IPS DF 6.9 (cell line): ENCODE measurements around the gene CRTAC1.

ENCODE experiments used
- DNase-seq: peaks from one replicate; pipeline ENCODE4 v3.0.0-alpha.2; 2013; ENCODE audit warnings: low read depth, low spot score
- H3K27ac ChIP-seq: one replicate; pipeline ENCODE4 v1.5.1; 2013; ENCODE audit warnings: low read length, control low read depth
- H3K27me3 ChIP-seq: 2 replicates; pipeline ENCODE4 v1.6.1; 2013; ENCODE audit warnings: mild to moderate bottlenecking, low read length; ENCODE audit not compliant: control insufficient read depth, insufficient read depth
- H3K36me3 ChIP-seq: 2 replicates; pipeline ENCODE4 v1.6.1; 2013; ENCODE audit warnings: low read length; ENCODE audit not compliant: control insufficient read depth, insufficient read depth
- H3K4me1 ChIP-seq: 2 replicates; pipeline ENCODE4 v1.6.1; 2013; ENCODE audit warnings: low read length; ENCODE audit not compliant: control insufficient read depth, insufficient read depth
- H3K4me3 ChIP-seq: 2 replicates; pipeline ENCODE4 v1.5.1; 2013; ENCODE audit warnings: mild to moderate bottlenecking, low read length
- H3K9me3 ChIP-seq: 2 replicates; pipeline ENCODE4 v1.6.1; 2013; ENCODE audit warnings: low read length, inconsistent platforms; ENCODE audit not compliant: control insufficient read depth, insufficient read depth
- WGBS: extraction: QIAGEN DNeasy Blood & Tissue Kit; methylation state at CpG from one replicate; pipeline ENCODE4 v1.1.7; 2013; ENCODE audit warnings: mixed read lengths, missing lambda C conversion rate; ENCODE audit not compliant: insufficient read length, insufficient coverage; 5-methylcytosine and 5-hydroxymethylcytosine counted together

Gene CRTAC1

GRCh38 chr10:98055841-98056516, 25.6 kb upstream of the CRTAC1 start:
- H3K27me3 ChIP-seq: no peaks in the 10 kb centered on the region
- no peak for DNase-seq
- H3K4me3 ChIP-seq: no peak overlapping the region
- H3K27ac ChIP-seq: no peak overlapping the region
- H3K9me3 ChIP-seq: no peaks in the 10 kb centered on the region
- no peaks in the 10 kb centered on the region for H3K36me3 ChIP-seq
- WGBS: no CpG with 5 or more reads among the region's 4 CpGs
- H3K4me1 ChIP-seq: peaks cover 2% of the 10 kb centered on the region; the same call in 1 of the 2 replicates

GRCh38 chr10:98047009-98047741, 16.8 kb upstream of the CRTAC1 start:
- Histone ChIP-seq H3K36me3 (no peaks in the 10 kb centered on the region), H3K4me3 (no peak overlapping the region), H3K27me3 (no peaks in the 10 kb centered on the region; the same call in 1 of the 2 replicates), H3K4me1 (no peaks in the 10 kb centered on the region; the same call in 1 of the 2 replicates), H3K27ac (no peak overlapping the region), H3K9me3 (no peaks in the 10 kb centered on the region)
- WGBS: no CpG with 5 or more reads among the region's 7 CpGs
- no peak for DNase-seq

GRCh38 chr10:98045785-98046389, 15.5 kb upstream of the CRTAC1 start:
- H3K36me3 ChIP-seq: no peaks in the 10 kb centered on the region
- H3K4me3 ChIP-seq: no peak overlapping the region
- H3K27ac ChIP-seq: no peak overlapping the region
- no peaks in the 10 kb centered on the region; the same call in 1 of the 2 replicates for H3K4me1 ChIP-seq
- no peaks in the 10 kb centered on the region for H3K9me3 ChIP-seq
- H3K27me3 ChIP-seq: no peaks in the 10 kb centered on the region; the same call in 1 of the 2 replicates
- no CpG with 5 or more reads among the region's 6 CpGs for WGBS
- peak; percentile 73 for DNase-seq

- H3K27me3 ChIP-seq: no peaks in the 10 kb centered on the region; the same call in 1 of the 2 replicates
- WGBS: no CpG with 5 or more reads among the region's 7 CpGs
- DNase-seq: no peak
Measured at GRCh38 chr10:98041352-98042043, 11.1 kb upstream of the CRTAC1 start.

GRCh38 chr10:98039690-98040381, 9.4 kb upstream of the CRTAC1 start:
- Histone ChIP-seq H3K36me3 (no peaks in the 10 kb centered on the region), H3K4me3 (no peak overlapping the region), H3K27ac (no peak overlapping the region), H3K9me3 (no peaks in the 10 kb centered on the region), H3K27me3 (peaks cover 11% of the 10 kb centered on the region; the same call in 1 of the 2 replicates), H3K4me1 (0 out of 2 replicates have a peak, but pooled peaks cover 2% of the 10 kb centered on the region)
- no CpG with 5 or more reads among the region's 10 CpGs for WGBS
- no peak for DNase-seq

More at GRCh38 chr10:98041352-98042043, 11.1 kb upstream of the CRTAC1 start:
- Histone ChIP-seq H3K9me3 (no peaks in the 10 kb centered on the region), H3K4me1 (0 out of 2 replicates have a peak, but pooled peaks cover 2% of the 10 kb centered on the region), H3K27ac (no peak overlapping the region), H3K4me3 (no peak overlapping the region), H3K36me3 (no peaks in the 10 kb centered on the region)

GRCh38 chr10:98038288-98038687, 7.9 kb upstream of the CRTAC1 start:
- H3K9me3 ChIP-seq: no peaks in the 10 kb centered on the region
- H3K27me3 ChIP-seq: peaks cover 23% of the 10 kb centered on the region; the same call in 1 of the 2 replicates
- H3K4me3 ChIP-seq: no peak overlapping the region
- no peaks in the 10 kb centered on the region for H3K36me3 ChIP-seq
- WGBS: no CpG with 5 or more reads among the region's 20 CpGs
- H3K27ac ChIP-seq: no peak overlapping the region
- no peak for DNase-seq
- H3K4me1 ChIP-seq: 0 out of 2 replicates have a peak, but pooled peaks cover 2% of the 10 kb centered on the region

- Histone ChIP-seq H3K4me3 (no peak overlapping the region), H3K4me1 (0 out of 2 replicates have a peak, but pooled peaks cover 2% of the 10 kb centered on the region), H3K27me3 (peaks cover 43% of the 10 kb centered on the region), H3K9me3 (no peaks in the 10 kb centered on the region), H3K36me3 (no peaks in the 10 kb centered on the region), H3K27ac (no peak overlapping the region)
- WGBS: no CpG with 5 or more reads among the region's 1 CpG
- DNase-seq: no peak
Measured at GRCh38 chr10:98035599-98035998, 5.2 kb upstream of the CRTAC1 start.

- no peak for DNase-seq
- Histone ChIP-seq H3K4me1 (peaks cover 3% of the 10 kb centered on the region; the same call in 1 of the 2 replicates), H3K27ac (no peak overlapping the region), H3K27me3 (peaks cover 56% of the 10 kb centered on the region), H3K9me3 (no peaks in the 10 kb centered on the region), H3K4me3 (no peak overlapping the region), H3K36me3 (no peaks in the 10 kb centered on the region)
- WGBS: no CpG with 5 or more reads among the region's 3 CpGs
Measured at GRCh38 chr10:98033515-98033914, 3.1 kb upstream of the CRTAC1 start.

- Histone ChIP-seq H3K4me1 (peaks cover 3% of the 10 kb centered on the region), H3K27me3 (peaks cover 59% of the 10 kb centered on the region), H3K36me3 (no peaks in the 10 kb centered on the region), H3K9me3 (no peaks in the 10 kb centered on the region), H3K4me3 (peak overlapping the region; percentile 58; the same call in 1 of the 2 replicates), H3K27ac (no peak overlapping the region)
- no peak for DNase-seq
- WGBS: no CpG with 5 or more reads among the region's 12 CpGs
Measured at GRCh38 chr10:98031440-98031839, 1.0 kb upstream of the CRTAC1 start.
